K562 treated with DMSO at 1 percent for 24 hours (cell line): ENCODE results near the gene PRG2. TPM values are rescaled to one million over a fixed set of nuclear protein-coding genes. Genes with fewer than 3 reads are reported as not detected.

Source experiments
- total RNA-seq: library from RNA; unstranded; fragments of 300-600 nt; gene quantifications from 2 replicates; pipeline ENCODE4 v1.2.3, GENCODE V29; 2022; ENCODE audit warnings: low read depth; ENCODE audit not compliant: insufficient read depth

PRG2 gene
- total RNA-seq = 13.8 and 17.3 TPM in 2 replicates

GRCh38 chr11:57390535-57390934 is at the start of gene PRG2:
TSS of gene PRG2 (minus strand) at chr11:57390650. CDS start at chr11:57389944, 706 bp downstream.

GRCh38 chr11:57426929-57427726 is 36.7 kb upstream of the PRG2 start, which contains the start of gene SLC43A3:
TSS of gene SLC43A3 (minus strand) at chr11:57427121. CDS start at chr11:57426172, 949 bp downstream.

GRCh38 chr11:57380975-57381374 is 9.5 kb downstream of the PRG2 start, which contains the start of gene PRG3:
TSS of gene PRG3 (minus strand) at chr11:57381150. CDS start at chr11:57380708, 442 bp downstream.

GRCh38 chr11:57338142-57338541 is 52.3 kb downstream of the PRG2 start, which contains the start of gene P2RX3:
TSS of gene P2RX3 (plus strand) at chr11:57338352. CDS start at chr11:57338551, 199 bp downstream.

Other genes with a start within 250 kb of the PRG2 start
- gene LRRC55, start 208.7 kb downstream of the PRG2 start, total RNA-seq = not detected in 2 replicates
- gene APLNR, start 153.4 kb downstream of the PRG2 start, total RNA-seq = 0.65 and 1.2 TPM in 2 replicates
- gene TNKS1BP1, start 65.7 kb downstream of the PRG2 start, total RNA-seq = 44.3 and 54.2 TPM in 2 replicates
- 165 and 171 TPM in 2 replicates for gene SSRP1, start 54.8 kb downstream of the PRG2 start, total RNA-seq
- gene P2RX3, start 52.3 kb downstream of the PRG2 start, total RNA-seq = 0.15 TPM in 1 of 2 replicates, not detected in the other
- gene PRG3, start 9.5 kb downstream of the PRG2 start, total RNA-seq = not detected in 2 replicates
- gene SLC43A3, start 36.5 kb upstream of the PRG2 start, total RNA-seq = 101 and 116 TPM in 2 replicates
- gene RTN4RL2, start 69.9 kb upstream of the PRG2 start, total RNA-seq = 8.8 and 11.7 TPM in 2 replicates
- 86.0 and 90.3 TPM in 2 replicates for gene SLC43A1, start 125.1 kb upstream of the PRG2 start, total RNA-seq
- 46.0 and 49.7 TPM in 2 replicates for gene TIMM10, start 140.1 kb upstream of the PRG2 start, total RNA-seq
- gene SMTNL1, start 146.9 kb upstream of the PRG2 start, total RNA-seq = 0.22 TPM in 1 of 2 replicates, not detected in the other
- gene UBE2L6, start 177.0 kb upstream of the PRG2 start, total RNA-seq = 116 and 119 TPM in 2 replicates
- 0.52 and 1.9 TPM in 2 replicates for gene SERPING1, start 207.0 kb upstream of the PRG2 start, total RNA-seq